Skin of body (tissue), 2 donors: ENCODE data around the gene RUFY2. TPM values are rescaled to one million over a fixed set of nuclear protein-coding genes. Genes with fewer than 3 reads are reported as not detected.
"Not testable (repeated sequence)": the region's sequence is repeated elsewhere in the genome, so short reads cannot be mapped to it uniquely, and the experiment has no call there.

ENCODE experiments used
- DNase-seq: peaks from one replicate; lab custom pipeline; 2025; lab: John Stamatoyannopoulos, UW
- total RNA-seq: library from RNA; depleted of rRNA; stranded (reverse); fragments of >200 nt; gene quantifications from one replicate; pipeline ENCODE4 v1.2.3, GENCODE V29; 2014

RUFY2 gene, protein sequence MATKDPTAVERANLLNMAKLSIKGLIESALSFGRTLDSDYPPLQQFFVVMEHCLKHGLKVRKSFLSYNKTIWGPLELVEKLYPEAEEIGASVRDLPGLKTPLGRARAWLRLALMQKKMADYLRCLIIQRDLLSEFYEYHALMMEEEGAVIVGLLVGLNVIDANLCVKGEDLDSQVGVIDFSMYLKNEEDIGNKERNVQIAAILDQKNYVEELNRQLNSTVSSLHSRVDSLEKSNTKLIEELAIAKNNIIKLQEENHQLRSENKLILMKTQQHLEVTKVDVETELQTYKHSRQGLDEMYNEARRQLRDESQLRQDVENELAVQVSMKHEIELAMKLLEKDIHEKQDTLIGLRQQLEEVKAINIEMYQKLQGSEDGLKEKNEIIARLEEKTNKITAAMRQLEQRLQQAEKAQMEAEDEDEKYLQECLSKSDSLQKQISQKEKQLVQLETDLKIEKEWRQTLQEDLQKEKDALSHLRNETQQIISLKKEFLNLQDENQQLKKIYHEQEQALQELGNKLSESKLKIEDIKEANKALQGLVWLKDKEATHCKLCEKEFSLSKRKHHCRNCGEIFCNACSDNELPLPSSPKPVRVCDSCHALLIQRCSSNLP
- 33.3 TPM for total RNA-seq

DNA sequence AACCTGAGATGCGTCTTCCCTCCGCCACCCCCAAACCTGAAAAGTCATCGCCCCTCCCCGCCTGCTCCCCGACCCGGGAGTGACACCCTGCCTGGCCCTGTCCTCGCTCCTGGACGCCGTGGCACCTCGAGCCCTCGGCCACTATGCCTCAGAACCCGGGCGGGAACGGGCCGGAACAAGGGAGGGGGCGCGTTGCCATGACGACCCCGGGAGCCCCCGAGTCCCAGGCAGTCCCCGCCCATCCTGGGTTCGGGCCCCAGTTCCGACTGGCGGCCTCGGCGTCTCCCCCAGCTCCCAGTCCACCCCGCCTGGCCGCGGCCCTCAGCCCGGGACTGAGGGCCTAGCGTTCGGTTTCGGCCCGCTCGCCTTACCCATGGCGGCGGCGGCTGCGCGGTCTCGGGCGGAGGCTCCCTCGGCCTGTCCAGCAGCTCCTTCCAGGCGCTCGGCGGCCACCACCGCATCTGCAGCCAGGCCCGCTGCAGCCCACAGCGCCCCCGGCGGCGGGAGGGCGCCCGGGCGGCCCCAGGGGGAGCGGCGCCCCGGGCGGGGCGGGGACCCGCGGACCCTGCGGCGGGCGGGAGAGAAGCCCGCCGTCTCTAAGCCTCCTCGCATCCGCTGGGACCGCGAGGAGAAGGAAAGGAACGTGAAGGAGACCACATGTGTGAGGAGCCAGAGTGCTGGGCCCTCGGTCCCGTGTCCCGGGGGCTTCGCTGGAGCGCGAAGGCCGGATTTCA lies at the start of gene RUFY2:
TSS of gene RUFY2 (minus strand) at position 463 of the 734 bp plus-strand sequence. CDS start at position 375, 88 bp downstream.
- peak; percentile 80 for DNase-seq

DNA sequence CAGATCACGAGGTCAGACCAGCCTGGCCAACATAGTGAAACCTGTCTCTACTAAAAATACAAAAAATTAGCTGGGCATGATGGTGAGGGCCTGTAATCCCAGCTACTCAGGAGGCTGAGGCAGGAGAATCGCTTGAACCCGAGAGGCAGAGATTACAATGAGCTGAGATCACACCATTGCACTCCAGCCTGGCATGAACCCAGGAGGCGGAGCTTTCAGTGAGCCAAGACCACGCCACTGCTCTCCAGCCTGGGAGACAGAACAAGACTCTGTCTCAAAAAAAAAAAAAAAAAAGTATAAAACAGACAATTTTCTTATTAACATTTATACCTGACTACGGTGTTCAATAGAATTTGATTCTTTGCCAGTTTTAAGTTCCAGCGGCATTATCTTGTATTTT lies 42.6 kb upstream of the RUFY2 start:
- not testable (repeated sequence) for DNase-seq

DNA sequence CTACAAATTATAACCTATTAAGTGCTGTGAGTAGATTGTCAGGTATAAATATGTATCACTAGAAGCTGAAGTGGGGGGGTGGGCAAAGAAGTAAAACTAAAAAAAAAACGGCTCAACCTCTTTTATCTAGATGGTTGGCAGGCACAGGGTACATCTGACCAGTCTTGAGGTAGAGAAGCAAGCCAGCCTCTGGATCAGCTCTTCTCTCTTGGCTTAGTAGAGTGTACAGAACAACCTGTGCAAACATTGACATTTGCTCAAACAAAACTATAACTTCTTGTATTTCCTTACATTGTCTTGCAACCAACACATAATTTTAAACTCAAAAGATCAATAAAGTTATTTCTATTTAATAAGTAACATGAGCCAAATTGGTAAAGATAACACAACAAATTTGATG lies 39.1 kb upstream of the RUFY2 start:
- DNase-seq = no peak

DNA sequence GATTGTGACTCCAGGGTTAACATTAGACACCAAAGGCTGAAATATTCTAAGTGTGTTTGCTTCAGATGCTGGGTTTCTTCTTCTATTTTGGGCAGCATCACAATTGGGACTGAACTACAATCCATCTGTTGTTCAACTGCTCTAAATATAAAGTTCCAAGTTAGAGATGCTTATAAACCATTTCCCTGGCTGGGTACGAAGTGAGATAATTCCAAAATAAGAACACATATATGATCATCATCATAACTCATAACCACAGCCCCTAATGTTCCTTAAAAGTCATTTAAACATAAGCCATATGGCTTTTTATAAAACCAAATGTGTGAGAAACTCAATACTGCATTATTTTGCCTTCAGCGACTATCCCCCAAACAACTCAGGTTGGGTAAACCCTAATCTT lies 35.9 kb upstream of the RUFY2 start:
- no peak for DNase-seq

DNA sequence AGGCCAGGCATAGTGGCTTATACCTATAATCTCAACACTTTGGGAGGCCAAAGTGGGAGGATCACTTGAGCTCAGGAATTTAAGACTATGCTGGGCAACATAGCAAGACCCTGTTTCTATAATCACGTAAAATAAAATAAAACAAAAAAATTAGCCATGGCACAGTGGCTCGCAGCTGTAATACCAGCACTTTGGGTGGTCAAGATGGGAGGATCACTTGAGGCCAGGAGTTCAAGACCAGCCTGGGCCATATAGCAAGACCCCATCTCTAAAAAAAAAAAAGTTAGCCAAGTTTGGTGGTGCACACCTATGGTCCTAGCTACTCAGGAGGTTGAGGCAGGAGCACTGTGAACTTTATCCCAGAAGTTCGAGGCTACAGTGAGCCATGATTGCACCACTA lies 33.8 kb upstream of the RUFY2 start:
- no peak for DNase-seq

DNA sequence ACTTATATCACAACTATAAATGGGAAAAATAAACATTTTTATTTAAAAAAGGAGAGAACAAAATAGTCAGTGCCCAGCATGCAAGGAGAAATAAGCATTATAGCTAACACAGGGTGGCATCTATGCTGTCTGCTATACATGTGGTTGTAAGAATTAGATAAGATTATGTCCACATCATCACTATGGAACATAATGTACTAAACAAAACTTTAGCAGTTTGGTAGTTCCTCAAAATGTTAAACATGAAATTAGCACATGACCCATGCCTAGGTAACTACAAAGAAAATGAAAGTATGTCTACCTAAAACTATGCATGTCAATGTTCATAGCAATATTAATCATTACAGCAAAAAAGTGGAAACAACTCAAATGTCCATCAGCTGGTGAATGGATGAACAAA lies 28.7 kb upstream of the RUFY2 start:
- no peak for DNase-seq

DNA sequence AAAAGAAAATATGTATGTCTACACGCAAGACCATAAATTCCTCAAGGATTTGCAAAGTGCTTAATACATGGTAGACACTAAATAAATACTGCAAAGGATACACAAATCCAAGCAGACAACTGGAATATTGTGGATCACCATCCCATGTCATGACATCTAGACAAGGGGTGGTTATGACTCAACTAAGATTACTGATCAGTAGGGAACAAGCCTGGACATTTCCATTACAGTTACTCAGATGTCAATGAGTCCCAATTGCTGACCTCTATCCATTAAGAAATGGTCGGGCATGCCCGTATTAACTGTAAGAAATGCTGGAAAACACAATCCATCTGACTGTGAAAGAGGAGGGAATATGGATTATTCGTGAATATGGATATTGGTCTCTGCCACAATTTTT lies 27.6 kb upstream of the RUFY2 start:
- no peak for DNase-seq

DNA sequence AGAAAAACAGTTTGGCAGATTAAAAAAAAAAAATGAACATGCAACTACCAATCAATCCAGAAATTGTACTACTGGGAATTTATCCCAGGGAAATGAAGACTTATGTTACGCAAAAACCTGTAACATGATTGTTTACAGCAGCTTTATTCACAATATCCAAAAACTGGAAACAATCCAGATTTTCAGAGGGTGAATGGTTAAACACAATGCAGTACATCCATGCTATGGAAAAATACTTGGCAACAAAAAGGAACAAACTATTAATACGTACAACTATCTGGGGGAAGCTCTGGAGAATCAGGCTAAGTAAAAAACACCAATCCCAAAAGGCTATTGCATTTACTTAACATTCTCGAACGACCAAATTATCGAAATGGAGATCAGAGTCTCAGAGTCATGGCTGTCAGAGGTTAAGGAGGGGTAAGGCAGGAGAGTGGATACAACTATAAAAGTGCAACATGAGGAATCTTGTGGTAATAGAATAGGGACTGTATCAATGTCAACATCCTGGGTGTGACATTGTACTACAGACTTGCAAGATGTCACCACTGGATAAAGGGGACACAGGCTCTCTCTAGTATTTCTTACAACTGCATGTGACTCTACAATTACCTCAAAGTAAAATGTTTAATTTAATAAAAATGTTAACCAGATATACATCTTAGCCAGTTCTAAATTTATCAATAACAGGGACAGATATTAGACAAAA lies 21.5 kb upstream of the RUFY2 start:
- no peak for DNase-seq

DNA sequence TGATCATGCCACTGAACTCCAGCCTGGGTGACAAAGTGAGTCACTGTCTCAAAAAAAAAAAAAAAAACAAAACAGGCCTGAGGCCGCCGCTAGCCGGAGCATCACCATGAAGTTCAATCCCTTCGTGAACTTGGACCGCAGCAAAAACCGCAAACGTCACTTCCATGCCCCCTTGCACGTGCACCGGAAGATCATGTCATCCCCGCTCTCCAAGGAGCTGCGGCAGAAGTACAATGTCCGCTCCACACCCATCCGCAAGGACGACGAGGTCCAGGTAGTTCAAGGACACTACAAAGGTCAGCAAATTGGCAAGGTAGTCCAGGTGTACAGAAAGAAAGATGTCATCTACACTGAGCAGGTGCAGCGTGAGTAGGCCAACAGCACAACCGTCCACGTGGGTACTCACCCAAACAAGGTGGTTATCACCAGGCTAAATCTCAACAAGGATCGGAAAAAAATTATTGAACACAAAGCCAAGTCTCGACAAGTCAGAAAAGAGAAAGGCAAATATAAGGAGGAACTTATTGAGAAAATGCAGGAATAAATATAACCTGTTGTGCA lies 17.5 kb upstream of the RUFY2 start:
- DNase-seq = no peak

DNA sequence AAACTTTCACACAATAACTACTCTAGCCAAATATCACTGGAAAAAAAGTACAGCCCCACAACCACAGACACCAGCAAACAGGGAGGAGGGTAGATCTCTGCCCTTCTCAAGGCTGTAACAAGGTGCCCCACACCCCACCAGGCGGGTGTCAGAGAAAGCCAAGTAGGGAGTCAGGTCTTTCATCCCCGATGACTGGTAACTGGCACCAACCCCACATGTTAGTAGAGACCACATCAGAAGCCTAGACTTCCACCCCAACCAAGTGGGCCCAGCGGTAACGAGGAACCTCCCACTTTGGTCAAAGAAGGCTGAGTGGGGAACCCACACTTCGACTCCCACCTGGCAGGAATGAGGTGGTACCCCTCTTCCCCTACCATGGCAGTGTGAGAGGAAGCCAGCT lies 16.4 kb upstream of the RUFY2 start:
- DNase-seq = no peak

DNA sequence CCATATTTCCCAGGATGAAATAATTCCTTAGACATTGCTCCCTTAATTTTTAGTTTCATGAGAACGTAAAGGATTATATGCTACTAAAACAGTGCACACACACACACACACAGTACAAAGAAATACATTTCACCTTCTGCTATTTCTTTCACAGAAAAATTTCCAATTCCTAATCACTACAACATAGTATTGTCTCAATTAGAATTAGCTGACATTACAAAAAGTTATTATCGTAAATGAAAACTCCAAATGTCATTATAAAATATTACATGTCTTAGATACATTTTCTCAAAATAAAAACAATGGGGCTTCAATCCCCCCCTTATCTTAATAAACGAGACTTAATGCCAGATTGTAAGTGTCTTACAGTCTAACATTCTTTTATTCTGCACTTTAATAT lies 12.3 kb upstream of the RUFY2 start:
- DNase-seq = no peak

DNA sequence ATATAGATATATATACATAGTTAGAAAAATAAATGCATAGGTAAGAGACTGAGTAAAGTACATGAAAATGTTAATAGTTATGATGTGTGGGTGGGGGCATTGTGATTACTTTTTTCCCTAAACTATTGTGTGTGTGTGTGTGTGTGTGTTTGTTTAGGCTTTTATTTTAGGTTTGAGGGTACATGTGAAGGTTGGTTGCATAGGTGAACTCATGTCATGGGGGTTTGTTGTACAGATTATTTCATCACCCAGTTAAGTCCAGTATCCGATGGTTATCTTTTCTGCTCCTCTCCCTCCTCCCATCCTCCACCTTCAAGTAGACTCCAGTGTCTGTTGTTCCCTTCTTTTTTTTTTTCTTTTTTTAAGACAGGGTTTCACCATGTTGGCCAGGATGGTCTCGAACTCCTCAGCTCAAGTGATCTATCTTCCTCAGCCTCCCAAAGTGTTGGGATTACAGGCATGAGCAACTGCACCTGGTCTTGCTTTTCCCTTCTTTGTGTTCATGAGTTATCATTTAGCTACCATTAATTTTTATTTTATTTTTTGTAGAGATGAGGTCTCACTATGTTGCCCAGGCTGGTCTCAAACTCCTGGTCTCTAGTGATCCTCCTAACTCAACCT lies 1.9 kb upstream of the RUFY2 start:
- no peak for DNase-seq

DNA sequence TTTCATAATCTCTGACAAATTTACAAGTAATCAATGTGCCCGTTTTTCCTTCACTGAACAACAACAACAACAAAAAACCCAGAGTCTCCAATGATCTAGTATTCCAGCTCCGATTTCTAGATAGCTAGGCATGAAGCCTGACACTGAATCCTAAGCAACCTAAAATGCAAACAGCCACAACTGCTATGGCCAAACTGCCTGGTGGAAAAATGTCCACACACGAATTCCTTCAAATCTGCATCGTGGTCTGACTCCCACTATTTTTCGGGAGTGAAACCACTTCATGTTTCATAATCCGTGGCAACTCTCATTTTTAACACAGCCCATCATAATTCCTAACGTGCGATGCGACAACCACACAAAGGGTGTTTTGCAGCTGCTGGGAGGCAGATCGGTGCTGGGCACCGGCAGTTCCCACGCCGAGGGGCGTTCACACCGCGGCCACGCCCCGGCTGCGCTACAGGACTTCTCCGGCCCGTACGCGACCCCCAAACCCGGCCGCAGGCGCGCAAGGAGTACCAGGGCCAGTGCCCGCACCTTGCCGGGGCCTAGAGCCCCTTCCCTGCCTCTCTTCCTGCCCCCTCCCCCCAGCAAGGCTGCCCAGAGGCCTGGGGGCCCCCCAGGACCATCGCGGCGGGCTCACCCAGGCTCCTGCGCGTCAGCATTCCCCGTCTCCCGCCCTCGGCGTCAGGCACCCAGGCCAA lies 814 bp downstream of the RUFY2 start:
- peak; percentile 60 for DNase-seq

DNA sequence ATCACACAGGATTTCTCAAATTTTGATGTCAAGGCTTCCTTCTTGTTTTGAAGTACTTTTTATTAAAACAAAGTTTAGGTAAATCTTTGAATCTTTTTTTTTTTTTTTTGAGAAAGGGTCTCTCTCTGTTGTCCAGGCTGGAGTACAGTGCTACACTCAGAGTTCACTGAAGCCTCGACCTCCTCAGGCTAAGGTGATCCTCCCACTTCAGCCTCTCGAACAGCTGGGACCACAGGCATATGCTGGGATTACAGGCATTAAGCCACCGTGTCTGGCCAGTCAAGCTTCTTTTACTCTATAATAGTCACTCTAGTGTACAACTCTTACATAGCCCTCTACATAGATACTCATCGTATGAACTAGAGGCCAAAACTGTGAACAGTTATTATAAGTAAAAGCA lies 3.4 kb downstream of the RUFY2 start:
- no peak for DNase-seq

DNA sequence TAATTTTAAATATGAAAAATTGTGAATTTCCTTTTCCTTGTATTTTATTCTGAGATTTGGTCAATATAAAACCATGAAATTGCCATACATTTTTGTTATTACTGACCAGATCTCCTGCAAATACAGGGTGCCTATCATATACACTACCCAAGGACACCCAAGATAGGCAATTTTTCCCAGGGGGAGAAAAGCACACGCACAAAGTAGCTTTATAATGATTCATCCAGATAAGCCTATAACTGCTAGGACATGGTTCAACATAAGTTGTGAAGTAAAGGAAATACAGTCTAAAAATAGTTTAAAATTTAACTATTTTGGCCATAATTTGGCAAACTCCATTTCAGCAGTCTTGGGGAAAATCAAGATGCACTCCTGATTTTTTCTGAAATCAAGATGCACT lies 4.8 kb downstream of the RUFY2 start:
- no peak for DNase-seq

DNA sequence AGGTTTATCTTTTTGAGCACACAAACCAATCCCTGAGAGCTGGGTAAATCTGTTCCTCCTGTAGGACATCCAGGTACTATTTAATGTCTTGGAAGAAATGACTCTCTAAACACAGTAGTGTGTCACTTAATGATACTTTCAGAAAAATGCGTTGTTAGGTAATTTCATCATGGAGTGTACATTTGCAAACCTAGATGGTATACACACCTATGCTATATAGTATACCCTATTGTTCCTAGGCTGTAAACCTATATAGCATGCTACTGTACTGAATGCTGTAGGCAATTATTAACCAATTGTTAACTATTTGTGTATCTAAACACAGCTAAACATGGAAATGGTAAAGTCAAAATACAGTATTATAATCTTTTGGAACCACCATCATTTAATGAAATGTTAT lies 10.1 kb downstream of the RUFY2 start:
- DNase-seq = no peak

DNA sequence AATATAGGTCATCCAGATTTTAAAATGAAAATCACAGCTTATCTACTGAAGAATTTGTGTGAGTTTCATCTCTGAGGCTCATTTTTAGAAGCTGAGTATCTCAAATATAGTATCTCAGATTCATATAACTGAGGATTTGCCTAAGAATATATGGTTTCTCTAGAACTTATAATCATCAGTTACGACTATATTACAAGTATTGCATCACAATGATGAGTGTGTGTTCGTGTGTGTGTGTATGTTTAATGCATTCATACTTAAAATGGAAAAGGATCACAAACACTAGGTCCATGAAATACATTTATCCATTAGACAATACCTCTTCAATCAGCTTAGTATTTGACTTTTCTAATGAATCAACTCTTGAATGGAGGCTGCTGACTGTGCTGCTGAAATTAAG lies 21.3 kb downstream of the RUFY2 start:
- no peak for DNase-seq

DNA sequence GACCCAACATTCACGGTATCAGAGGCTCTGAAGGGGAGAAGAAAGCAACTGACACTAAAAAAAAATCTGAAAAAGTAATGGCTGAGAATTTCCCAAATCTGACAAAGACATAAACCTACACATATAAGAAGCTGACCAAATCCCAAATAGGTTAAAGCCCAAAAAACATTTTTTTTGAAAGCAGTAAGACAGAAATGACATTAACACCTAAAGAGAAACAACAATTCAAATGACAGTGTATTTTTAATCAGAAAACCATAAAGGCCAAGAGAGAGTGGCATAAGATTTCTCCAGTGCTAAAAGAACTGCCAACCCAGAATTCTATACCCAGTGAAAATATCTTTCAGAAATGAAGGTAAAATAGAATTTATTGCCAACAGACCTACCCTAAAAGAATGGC lies 35.5 kb downstream of the RUFY2 start:
- no peak for DNase-seq

DNA sequence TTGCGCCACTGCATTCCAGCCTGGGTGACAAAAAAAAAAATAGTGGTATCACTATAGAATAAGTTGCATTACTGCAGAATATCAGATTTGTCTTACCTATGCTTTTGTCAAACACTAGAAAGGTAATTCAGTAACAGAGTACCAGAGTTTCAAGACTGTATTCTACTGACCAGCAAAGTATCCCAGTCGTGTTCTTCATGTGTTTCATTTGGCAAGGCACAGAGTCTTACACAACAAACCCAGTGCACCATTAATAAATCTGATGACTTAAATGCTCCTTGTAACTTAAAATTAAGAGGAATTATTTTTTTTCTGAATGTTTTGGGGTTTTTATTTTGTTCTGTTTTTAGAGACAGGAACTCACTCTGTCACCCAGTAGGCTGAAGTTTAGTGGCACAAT lies 40.0 kb downstream of the RUFY2 start:
- no peak for DNase-seq

DNA sequence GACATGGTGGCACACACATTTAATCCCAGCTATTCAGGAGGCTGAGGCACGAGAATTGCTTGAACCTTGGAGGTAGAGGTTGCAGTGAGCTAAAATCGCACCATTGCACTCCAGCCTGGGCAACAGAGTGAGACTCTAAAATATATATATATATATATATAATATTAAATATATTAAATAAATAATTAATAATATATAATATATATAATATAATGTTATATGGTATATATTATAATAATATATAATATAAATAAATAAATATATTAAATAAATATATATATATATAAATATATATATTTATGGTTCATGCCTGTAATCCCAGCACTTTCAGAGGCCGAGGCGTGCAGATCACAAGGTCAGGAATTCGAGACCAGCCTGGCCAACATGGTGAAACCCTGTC lies 40.5 kb downstream of the RUFY2 start:
- DNase-seq = no peak

DNA sequence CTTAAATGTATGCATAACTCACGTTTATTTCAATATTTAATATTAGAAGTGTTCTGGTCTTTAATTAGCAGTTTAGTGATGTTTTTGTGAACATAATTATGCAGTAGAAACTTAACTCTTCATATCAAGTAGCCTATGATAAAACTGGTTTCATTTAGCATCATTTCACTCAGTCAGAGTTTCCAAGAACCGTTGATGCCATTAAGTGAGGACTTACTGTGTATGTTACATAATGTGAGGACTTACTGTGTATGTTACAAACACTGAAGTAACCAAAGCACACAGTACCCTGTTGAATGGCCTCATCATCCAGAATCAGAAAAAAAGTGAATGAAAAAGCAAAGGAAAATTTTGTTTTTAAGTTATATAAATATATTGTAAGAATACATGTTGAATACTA lies 41.5 kb downstream of the RUFY2 start:
- DNase-seq = no peak
